ENCODE results near the gene SWAP70.

The SWAP70 gene

DNA sequence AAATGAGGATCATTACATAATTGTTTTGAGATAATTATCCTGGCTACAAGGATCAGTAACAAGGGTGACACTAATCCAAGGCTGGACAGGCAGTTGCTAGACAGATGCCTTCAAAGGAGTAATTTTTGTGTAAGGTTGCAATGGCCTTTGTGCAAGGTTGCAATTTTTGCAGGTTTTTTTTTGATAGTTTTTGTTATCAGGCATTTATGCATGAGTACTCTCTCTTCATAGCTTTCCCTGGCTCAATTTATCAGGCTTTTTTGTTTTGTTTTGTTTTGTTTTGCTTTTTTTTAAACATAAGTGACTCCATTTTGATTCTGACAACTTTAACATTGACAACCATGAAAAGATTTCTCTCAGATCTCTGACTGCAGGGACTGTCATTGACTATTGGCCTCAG, 110.2 kb downstream of the SWAP70 start:
- DNase-seq (ENCODE audit: low read depth in 4 of 4, low spot score in 1 of 4), result no peak

DNA sequence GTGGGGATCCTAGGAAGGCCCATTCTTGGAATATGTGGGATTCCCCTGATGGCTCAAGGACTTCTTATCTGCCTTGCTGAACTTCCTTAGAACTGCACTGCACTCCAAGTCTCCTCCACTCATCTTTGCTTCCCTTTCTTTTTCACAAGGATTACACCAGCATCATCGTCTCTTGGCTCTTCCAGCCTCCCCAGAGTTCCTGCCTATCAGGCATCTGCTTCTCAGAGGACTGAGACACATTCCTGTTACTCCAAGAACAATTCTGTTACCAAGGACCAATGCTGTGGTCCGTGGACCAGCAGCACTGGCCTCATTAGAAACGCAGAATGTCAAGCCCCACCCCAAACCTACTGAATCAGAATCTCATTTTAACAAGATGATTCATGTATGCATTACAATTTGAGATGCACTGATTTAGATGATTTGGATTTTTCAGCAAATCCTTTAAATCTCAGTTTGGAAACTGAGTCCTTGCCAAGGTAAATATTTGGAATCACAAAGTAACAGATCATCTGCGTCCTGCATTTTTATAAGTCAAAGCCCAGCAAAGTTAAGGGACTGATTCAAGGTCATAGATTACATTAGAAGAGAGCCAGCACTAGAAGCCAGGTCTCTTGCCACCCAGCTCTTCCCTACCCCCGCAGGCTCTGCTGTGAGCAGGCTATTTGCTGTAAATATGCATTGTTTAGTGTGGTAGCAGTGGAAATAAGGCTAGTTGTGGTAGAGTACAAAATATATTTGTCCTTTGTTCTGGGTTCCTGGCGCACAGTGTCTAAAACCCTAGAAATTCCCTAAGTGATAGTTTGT, 110.9 kb downstream of the SWAP70 start:
- no peak for DNase-seq (ENCODE audit: low read depth in 4 of 4, low spot score in 1 of 4)

DNA sequence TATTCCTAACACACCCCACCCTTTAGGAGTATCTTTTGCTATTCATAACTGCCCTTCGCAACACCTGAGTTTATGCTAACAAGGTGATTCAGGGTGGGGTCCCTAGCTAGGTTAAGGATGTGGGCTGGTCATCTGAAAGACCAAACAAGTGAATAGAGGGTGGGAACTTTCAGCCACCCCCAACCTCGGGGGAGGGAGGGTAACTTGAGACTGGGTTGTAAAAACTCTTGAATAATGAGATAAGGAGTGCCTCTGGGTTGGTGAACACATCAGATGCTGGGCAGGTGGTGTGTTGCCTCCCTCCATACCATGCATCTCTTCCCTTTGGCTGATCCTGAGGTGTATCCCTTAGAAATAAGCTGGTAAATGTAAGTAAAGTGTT, 111.5 kb downstream of the SWAP70 start:
- DNase-seq (ENCODE audit: low read depth in 4 of 4, low spot score in 1 of 4), result no peak

DNA sequence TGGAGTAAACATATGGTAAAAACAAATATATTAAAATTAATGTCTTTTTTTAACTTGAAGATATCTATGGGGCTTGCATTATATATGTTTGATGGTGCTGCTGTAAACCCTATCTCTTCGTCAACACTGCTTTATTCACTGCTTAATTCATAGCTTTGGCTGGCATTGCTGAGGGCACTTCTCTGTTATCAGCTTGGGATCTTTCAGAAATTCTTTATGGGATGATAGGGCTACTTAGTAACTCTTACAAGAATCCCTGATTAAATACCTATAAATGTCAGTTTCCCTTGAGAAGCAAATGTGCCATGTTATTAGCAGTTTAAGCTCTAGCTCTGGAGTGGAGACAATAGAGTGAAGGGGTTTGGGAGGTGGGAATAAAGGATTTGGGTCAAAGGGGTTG, 112.3 kb downstream of the SWAP70 start:
- DNase-seq (ENCODE audit: low read depth in 4 of 4, low spot score in 1 of 4), result no peak

DNA sequence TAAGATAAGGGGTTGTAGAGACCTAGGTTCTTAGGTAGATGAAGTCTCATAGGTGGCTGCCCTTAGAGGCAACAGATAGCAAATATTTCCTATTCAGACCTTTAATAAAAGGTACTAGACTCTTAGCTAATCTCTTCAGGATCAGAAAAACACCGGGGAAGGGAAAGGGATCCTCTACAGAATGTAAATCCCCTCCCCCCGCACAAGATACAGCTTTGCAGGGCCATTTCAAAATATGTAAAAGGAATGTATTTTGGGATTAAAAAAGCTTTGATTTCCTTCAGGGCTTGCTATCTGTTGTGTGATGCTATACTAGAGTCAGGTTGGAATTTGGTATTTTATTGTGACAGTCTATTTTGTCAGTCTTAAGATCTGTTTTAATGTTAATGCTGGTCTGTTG, 113.2 kb downstream of the SWAP70 start:
- no peak for DNase-seq (ENCODE audit: low read depth in 4 of 4, low spot score in 1 of 4)

DNA sequence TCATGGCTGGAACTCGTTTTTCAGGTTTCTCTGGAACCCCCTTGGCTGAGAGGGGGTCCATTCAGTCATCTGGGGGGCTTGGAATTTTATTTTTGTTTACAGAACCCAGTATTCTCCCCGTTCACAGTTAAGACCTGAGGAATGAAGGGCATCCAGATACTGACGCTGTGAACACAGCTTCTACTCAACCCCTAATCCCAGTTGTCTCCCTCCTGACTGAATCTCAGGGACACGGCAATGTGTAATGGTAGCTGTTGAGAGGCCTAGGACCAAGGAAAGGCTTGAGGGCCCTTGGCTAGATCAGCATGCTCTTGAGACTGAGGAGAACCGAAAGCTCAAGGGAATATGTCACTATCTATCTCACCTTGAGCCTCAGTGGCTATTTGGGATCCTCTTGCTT, 113.6 kb downstream of the SWAP70 start:
- DNase-seq (ENCODE audit: low read depth in 4 of 4, low spot score in 1 of 4), result no peak

DNA sequence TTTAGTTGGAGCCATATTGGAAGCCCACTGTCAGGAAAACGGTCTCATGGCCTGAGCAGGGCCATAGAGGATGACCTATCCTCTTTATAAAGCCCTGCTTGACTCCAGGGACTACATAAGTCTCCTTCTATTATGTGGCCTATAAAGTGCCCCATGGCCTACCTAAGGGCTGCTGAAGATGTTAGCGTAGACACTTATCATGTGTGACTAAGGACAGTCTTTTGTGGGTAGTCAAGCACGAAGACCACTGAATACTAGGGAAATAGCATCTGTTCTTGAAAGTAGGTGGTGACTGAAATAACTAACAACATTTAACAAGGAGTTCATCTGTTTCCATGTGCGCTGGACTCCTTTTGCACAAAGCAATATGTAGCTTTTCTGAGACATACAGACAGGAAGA, 117.1 kb downstream of the SWAP70 start:
- no peak for DNase-seq (ENCODE audit: low read depth in 4 of 4, low spot score in 1 of 4)

DNA sequence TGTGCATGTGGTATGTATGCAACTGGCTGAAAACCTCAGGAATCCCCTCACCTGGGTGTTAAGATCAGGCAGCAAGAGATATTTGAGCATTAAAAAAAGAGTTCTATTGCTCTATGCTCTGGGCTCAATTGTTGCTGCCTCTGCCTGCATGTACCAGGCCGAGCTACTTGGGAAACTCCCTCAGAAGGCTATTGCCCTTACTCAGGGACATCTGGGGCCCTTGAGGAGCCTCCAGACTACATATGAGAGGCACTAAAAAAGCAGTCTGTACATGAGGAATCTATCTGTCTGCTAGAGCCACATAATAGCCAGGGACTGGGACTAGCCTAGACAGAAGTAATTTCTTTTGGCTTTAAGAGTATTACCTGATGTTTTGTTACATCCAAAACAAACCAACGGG, 120.1 kb downstream of the SWAP70 start:
- no peak for DNase-seq (ENCODE audit: low read depth in 4 of 4, low spot score in 1 of 4)

DNA sequence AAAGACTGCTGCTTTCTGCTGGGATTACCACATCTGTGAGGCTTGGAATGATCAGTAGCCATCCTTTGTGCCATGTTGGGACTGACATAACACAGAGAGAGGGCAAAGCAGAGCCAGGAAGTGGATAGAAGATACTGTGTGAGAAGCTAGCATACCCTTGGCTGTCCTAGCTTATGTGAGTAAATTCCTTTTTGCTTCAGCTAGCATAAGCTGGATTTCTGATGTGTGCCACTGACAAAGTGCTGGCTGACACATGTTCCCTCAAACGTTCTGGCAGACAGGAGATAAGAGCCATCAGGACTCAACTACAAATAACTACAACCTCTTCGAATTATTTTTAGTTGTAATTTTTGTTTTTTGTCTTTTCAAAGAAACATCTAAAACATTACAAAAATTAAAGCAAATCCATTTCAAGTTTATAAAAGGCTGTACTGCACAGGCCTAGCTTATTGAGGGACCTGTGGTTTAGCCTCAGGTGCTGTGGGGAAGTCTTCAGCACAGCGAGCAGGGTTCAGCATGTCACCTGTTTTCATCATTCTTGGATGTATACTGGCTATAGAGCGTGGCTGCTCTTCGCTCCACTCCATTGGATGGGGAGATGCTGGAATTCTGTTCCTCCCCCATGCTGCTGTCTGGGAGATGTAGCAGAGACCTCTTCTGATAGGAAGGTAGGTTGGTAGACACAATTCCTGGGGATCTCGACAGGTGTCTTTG, 120.9 kb downstream of the SWAP70 start:
- no peak for DNase-seq (ENCODE audit: low read depth in 4 of 4, low spot score in 1 of 4)

DNA sequence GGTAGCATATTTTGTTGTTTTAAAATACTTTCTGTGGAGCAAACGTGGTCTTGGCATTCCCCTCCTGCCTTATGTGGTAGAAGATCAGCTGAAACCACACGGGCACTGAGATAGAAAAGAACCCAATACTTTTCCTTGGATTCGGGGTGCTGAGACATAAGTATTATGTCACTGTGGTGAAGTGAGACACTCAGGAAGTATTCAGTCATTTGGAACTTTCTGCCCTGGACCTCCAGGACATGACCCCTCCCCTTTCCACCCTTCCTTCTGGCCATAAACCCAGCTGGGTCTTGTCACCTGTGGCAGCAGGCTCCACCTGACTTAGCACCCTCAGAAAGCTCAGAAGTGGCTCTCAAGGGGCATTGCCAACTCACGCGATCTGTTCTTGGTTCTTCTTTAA, 123.4 kb downstream of the SWAP70 start:
- DNase-seq (ENCODE audit: low read depth in 4 of 4, low spot score in 1 of 4), result no peak

DNA sequence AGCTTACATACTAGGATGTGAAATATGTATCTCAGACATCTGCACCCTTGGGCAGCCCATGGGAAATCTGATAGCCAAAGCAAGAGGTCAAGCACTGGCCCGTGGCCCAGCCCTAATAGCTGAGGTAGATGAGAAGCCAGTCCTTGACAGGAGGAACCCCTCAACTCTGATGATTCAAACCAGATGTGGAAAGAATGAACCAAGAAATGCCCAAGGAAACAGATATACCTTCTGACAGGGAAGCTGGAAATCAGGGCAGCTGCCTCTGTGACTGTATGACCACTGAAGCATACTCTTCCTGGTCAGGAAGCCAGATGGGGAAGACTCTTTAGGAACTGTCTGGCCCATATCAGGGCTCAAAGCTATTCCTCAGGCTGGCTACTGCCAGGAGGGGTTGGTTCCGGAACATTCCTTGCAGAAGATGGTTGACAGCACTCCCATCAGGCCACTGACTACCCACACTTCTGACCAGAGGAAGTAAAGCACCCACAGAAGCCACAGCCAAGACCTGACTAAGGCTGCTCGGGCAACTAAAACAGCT, 124.2 kb downstream of the SWAP70 start:
- no peak for DNase-seq (ENCODE audit: low read depth in 4 of 4, low spot score in 1 of 4)

DNA sequence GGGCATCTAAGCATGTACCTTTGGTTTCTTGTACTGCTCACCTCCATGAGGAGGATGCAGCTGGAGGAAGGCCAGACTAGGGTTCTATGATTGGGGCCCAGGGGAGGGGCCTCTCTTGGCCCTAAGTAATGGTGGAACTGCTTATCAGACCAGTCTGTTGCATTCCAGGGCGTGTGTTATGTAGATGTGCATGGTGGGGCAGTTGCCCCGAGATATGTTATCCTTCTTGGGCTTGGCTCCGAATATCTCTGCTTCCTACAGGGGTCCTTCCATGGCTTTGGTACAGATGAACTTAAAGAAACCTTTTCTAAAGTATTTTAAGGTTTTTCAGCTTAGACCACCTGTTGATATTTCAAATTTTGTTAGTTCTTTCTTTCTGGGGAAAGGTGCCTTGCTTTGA, 126.0 kb downstream of the SWAP70 start:
- DNase-seq (ENCODE audit: low read depth in 4 of 4, low spot score in 1 of 4), result no peak

DNA sequence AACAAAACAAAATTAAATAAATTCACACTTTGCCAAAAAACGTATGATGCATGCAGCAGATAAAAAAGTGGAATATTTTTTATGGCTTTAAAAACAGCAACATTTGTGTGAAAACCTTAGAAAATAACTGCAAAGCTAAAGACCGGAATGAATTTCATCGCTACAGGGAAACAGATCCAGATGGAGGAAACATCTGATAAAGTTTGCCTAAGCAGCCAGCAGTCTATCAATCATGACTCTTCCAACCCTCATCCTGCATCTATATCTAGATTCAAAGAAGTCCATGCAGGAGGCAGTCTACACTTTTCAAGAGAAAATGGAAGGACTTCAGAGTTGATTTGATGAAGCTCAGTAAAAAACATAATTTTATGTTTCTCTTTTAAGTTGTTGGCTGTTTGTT, 126.8 kb downstream of the SWAP70 start:
- no peak for DNase-seq (ENCODE audit: low read depth in 4 of 4, low spot score in 1 of 4)

DNA sequence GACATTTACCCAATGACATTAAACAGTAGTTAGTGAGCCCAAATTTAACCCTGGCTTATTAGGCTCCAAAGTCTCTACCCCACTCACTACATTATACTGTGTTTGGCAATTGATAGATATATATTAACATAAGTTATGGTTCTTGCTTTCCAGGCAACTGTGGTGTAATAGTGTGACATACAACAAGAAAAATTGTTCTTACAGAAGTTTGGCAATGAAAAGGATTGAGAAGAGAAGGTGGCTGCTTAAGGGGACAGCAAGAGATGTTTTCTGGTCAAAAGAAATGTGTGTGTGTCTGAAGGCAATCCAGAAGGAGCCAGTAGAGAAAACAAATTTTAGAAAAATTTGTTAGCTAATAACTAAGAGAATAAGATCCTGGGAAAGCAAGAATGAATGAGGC, 132.4 kb downstream of the SWAP70 start:
- no peak for DNase-seq (ENCODE audit: low read depth in 4 of 4, low spot score in 1 of 4)

DNA sequence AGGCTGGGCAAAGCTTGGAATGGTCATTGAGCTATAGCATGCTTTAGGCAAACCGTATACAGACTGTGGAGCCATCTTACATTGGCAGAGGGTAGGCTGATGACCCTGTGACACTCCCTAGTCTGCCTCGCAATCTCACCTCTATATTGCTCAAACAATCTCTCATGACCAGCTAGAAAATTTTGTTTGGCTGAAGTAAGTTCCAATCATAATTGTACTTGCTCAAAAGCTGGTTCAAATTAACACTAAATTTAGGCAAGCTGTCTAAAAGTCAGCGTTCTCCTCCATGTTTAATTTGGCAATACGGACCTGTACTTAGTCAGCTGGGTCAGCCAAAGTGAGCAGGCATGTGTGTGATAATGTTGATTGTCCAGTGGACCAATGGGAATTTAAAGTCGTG, 133.0 kb downstream of the SWAP70 start:
- DNase-seq (ENCODE audit: low read depth in 4 of 4, low spot score in 1 of 4), result no peak

DNA sequence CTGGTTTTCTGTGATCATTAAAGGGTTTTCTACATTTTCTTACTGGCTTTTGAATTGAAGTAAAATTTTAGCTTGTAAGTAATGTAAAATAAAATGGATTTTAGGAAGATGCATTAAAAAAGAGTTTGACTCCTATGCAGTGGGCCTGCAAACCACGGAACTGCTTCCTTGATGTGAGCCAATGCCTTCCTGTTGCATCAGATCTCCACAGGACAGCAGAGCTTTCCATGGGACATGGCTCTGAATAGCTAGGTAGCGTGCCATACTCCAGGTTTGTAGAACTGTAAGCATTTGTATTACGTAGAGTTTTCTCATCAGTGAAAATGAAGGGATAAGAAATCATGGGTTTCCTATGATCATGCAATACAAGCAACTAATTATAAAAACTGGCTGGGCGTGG, 133.4 kb downstream of the SWAP70 start:
- no peak for DNase-seq (ENCODE audit: low read depth in 4 of 4, low spot score in 1 of 4)

DNA sequence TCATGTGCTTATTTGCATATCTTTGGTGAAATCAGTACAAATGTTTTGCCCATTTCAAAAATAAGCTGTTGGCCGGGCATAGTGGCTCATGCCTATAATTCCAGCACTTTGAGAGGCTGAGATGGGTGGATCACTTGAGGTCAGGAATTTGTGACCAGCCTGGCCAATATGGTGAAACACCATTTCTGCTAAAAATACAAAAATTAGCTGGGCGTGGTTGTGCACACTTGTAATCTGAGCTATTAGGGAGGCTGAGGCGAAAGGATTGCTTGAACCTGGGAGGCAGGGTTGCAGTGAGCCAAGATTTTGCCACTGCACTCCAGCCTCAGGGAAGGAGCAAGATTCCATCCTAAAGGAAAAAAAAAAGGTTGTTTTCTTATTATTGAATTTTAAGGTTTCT, 136.0 kb downstream of the SWAP70 start:
- DNase-seq (ENCODE audit: low read depth in 4 of 4, low spot score in 1 of 4), result no peak

DNA sequence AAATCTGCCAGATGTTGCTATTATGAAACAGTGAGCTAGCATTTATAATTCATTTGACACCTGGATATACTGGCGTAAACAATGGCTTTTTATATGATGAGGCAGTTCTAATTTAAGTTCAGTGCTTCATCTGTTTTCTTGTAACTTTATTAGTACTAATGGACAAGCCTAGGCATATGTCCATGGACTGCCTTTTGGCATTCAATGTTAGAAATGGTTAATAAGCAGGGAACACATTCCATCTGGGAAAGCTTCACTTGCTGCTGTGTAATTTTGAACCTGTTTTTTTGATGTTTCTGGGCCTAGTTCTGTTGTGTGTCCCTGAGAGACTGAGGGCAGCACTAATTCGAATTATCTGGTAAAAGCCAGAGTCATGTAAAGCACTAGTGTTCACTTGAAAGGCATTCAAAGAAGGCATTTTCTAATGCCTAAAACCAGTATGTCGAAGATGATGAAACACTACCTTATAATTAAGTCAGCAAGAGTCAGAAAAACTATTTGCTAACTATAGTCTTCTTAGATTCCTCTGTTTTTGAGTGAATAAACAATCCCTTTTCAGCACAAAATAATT, 138.5 kb downstream of the SWAP70 start:
- no peak for DNase-seq (ENCODE audit: low read depth in 4 of 4, low spot score in 1 of 4)
